ENCODE measurements around the gene SCN2A.

SCN2A gene

GRCh38 chr2:165239230-165239629 lies at the start of gene SCN2A:
TSS of gene SCN2A (plus strand) at chr2:165239414. CDS start at chr2:165295824, 56,410 bp downstream.
- H3K9me3 Mint-ChIP-seq = no peaks in the 10 kb centered on the region
- H3K4me1 Mint-ChIP-seq = no peaks in the 10 kb centered on the region
- H3K4me3 Mint-ChIP-seq = peak within 1 kb of the TSS in 1 of 3 experiments; percentile 48
- H3K36me3 Mint-ChIP-seq (ENCODE audit: low read depth) = no peaks in the 10 kb centered on the region
- H3K27me3 Mint-ChIP-seq (ENCODE audit: low read depth) = peaks cover 3% of the 10 kb centered on the region
- no peak within 1 kb of the TSS for H3K27ac Mint-ChIP-seq
- peak; percentile 64 to 81 (median 67) for TF ChIP-seq CTCF (IDR thresholded peaks at IDR 0.05; ENCODE audit: unreplicated experiment in 3 of 3)

- no peak overlapping the region for H3K4me3 Mint-ChIP-seq
- TF ChIP-seq CTCF (IDR thresholded peaks at IDR 0.05; ENCODE audit: unreplicated experiment in 3 of 3) = no peak
- no peaks in the 10 kb centered on the region for H3K9me3 Mint-ChIP-seq
- no peaks in the 10 kb centered on the region for H3K36me3 Mint-ChIP-seq (ENCODE audit: low read depth)
- no peak overlapping the region for H3K27ac Mint-ChIP-seq
- H3K27me3 Mint-ChIP-seq (ENCODE audit: low read depth) = no peaks in the 10 kb centered on the region
- no peaks in the 10 kb centered on the region for H3K4me1 Mint-ChIP-seq
These were observed 48.0 kb upstream of the SCN2A start for GRCh38 chr2:165191096-165191728.

GRCh38 chr2:165192729-165193128 lies 46.5 kb upstream of the SCN2A start:
- TF ChIP-seq CTCF (IDR thresholded peaks at IDR 0.05; ENCODE audit: unreplicated experiment in 3 of 3) = no peak
- Mint-ChIP-seq H3K27me3 (ENCODE audit: low read depth) (no peaks in the 10 kb centered on the region), H3K27ac (no peak overlapping the region), H3K36me3 (ENCODE audit: low read depth) (no peaks in the 10 kb centered on the region), H3K9me3 (no peaks in the 10 kb centered on the region), H3K4me1 (no peaks in the 10 kb centered on the region), H3K4me3 (no peak overlapping the region)

DNA sequence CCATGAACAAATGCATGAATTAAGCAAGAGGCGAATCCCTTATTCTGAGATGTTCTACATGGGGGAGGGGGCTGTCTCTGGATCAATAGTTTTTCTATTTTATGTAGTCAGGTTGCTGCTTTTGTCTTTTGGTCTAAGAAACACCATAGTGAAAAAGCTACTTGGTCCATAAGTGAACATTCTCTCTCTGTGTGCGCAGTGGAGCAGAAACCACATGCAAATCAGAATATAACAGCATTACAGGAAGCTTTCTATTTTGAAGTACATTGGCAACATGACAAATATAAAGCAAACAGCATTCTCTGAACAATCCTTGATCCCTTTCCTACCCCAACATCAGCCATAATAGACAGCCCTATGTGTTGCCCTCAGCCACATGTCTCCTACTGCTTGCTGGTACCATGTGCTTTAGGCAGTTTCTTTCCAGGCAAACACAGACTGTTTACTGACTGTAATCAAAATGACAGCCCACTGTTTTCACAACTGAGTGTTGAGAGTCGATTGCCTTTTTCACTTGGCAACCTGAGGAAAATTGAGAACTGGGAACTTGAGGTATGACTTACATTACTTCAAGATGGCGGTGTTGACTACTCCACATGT lies 45.9 kb upstream of the SCN2A start:
- Mint-ChIP-seq H3K36me3 (ENCODE audit: low read depth) (no peaks in the 10 kb centered on the region), H3K27ac (no peak overlapping the region), H3K9me3 (no peaks in the 10 kb centered on the region), H3K4me1 (no peaks in the 10 kb centered on the region), H3K4me3 (no peak overlapping the region), H3K27me3 (ENCODE audit: low read depth) (no peaks in the 10 kb centered on the region)
- no peak for TF ChIP-seq CTCF (IDR thresholded peaks at IDR 0.05; ENCODE audit: unreplicated experiment in 3 of 3)

DNA sequence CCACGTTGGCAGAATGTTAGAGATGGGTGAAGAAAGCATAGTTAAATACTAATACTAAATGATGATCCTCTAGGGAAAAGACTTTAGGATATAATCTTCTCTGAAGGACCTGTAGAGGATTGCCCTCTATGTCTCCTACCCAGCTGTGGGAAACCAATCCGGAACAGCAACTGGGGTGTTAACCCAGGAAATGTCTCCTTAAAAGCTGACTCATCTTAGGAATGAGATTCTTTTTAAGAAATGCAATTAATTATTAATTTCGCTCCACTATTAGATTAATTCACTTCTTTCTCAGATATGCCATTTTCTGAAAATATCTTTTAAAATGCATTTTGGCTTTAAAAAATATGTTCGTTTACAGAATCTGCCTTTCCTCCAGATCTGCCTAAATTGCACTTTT lies 42.8 kb upstream of the SCN2A start:
- Mint-ChIP-seq H3K4me1 (no peaks in the 10 kb centered on the region), H3K4me3 (no peak overlapping the region), H3K27me3 (ENCODE audit: low read depth) (peaks cover 4% of the 10 kb centered on the region), H3K27ac (no peak overlapping the region), H3K36me3 (ENCODE audit: low read depth) (no peaks in the 10 kb centered on the region), H3K9me3 (no peaks in the 10 kb centered on the region)
- no peak for TF ChIP-seq CTCF (IDR thresholded peaks at IDR 0.05; ENCODE audit: unreplicated experiment in 3 of 3)

- no peaks in the 10 kb centered on the region for H3K9me3 Mint-ChIP-seq
- H3K4me3 Mint-ChIP-seq = no peak overlapping the region
- no peaks in the 10 kb centered on the region for H3K36me3 Mint-ChIP-seq (ENCODE audit: low read depth)
- TF ChIP-seq CTCF (IDR thresholded peaks at IDR 0.05; ENCODE audit: unreplicated experiment in 3 of 3) = no peak
- H3K27me3 Mint-ChIP-seq (ENCODE audit: low read depth) = peaks cover 4% of the 10 kb centered on the region
- H3K4me1 Mint-ChIP-seq = no peaks in the 10 kb centered on the region
- no peak overlapping the region for H3K27ac Mint-ChIP-seq
These were observed 41.9 kb upstream of the SCN2A start for GRCh38 chr2:165197346-165197745.
